GM19372 (cell line): ENCODE results near the gene SLC29A3.

Experiments used
- ATAC-seq: cut with Tn5 transposase; IDR thresholded peaks from one replicate; pipeline ENCODE4 v1.9.1; 2021; ENCODE audit warnings: mild to moderate bottlenecking, low read depth, moderate library complexity; ENCODE audit not compliant: unreplicated experiment

SLC29A3 gene

GRCh38 chr10:71365366-71365765 lies 46.3 kb downstream of the SLC29A3 start:
- no peak for ATAC-seq

GRCh38 chr10:71366690-71367089 lies 47.6 kb downstream of the SLC29A3 start:
- no peak for ATAC-seq

- ATAC-seq, result no peak
Observed at GRCh38 chr10:71367271-71367670, 48.2 kb downstream of the SLC29A3 start.

- ATAC-seq, result no peak
Observed at GRCh38 chr10:71368176-71368575, 49.1 kb downstream of the SLC29A3 start.

GRCh38 chr10:71368643-71369042 lies 49.6 kb downstream of the SLC29A3 start:
- ATAC-seq, result no peak

GRCh38 chr10:71369602-71370001 lies 50.5 kb downstream of the SLC29A3 start:
- no peak for ATAC-seq

- ATAC-seq, result no peak
Observed at GRCh38 chr10:71370031-71370430, 51.0 kb downstream of the SLC29A3 start.

- no peak for ATAC-seq
Observed at GRCh38 chr10:71371750-71372166, 52.7 kb downstream of the SLC29A3 start.

GRCh38 chr10:71372882-71373495 lies 53.9 kb downstream of the SLC29A3 start:
- ATAC-seq, result no peak

- ATAC-seq, result no peak
Observed at GRCh38 chr10:71374481-71375233, 55.6 kb downstream of the SLC29A3 start.

GRCh38 chr10:71375952-71376351 lies 56.9 kb downstream of the SLC29A3 start:
- no peak for ATAC-seq

GRCh38 chr10:71378336-71379117 lies 59.5 kb downstream of the SLC29A3 start:
- no peak for ATAC-seq

- no peak for ATAC-seq
Observed at GRCh38 chr10:71379118-71379766, 60.2 kb downstream of the SLC29A3 start.

- no peak for ATAC-seq
Observed at GRCh38 chr10:71380841-71381240, 61.8 kb downstream of the SLC29A3 start.

- no peak for ATAC-seq
Observed at GRCh38 chr10:71381611-71382010, 62.6 kb downstream of the SLC29A3 start.

GRCh38 chr10:71382028-71382427 lies 63.0 kb downstream of the SLC29A3 start:
- no peak for ATAC-seq

GRCh38 chr10:71382757-71383156 lies 63.7 kb downstream of the SLC29A3 start:
- ATAC-seq, result no peak

GRCh38 chr10:71383972-71384687 lies 65.1 kb downstream of the SLC29A3 start:
- no peak for ATAC-seq

- no peak for ATAC-seq
Observed at GRCh38 chr10:71388171-71388570, 69.1 kb downstream of the SLC29A3 start.

- no peak for ATAC-seq
Observed at GRCh38 chr10:71388583-71389310, 69.7 kb downstream of the SLC29A3 start.
